Endothelial cell of umbilical vein (primary cell): ENCODE measurements around the gene SOX13. TPM values are rescaled to one million over a fixed set of nuclear protein-coding genes. Genes with fewer than 3 reads are reported as not detected.

Source experiments
- BruUV-seq: library from RNA; stranded (reverse); fragments of 400-500 nt; replicated peaks from 2 replicates; lab custom pipeline; 2021; lab: Mats Ljungman, UMichigan
- CTCF ChIA-PET: fragments of 300-600, 350-600 bp; sonication (Branson Sonifier 250); formaldehyde crosslinking; loops from one replicate; lab custom pipeline; 2021; ENCODE audit warnings: antibody characterized with exemption, inconsistent platforms; lab: Charles Lee
- POLR2A ChIA-PET: fragments of 300-600, 350-600 bp; sonication (Branson Sonifier 250); formaldehyde crosslinking; loops from one replicate; lab custom pipeline; 2021; ENCODE audit warnings: antibody characterized with exemption, inconsistent platforms; lab: Charles Lee
- DNase-seq: peaks from one replicate; pipeline ENCODE4 v3.0.0-alpha.2; 2011; ENCODE audit warnings: low read depth, low spot score
- FAIRE-seq: peaks from 2 replicates; lab custom pipeline; 2011; peaks lifted over from hg19 to GRCh38; lab: Jason Lieb, UNC
- H2AFZ ChIP-seq: 2 replicates; pipeline ENCODE4 v1.6.0; 2012; ENCODE audit warnings: low read depth, low read length, control low read depth, inconsistent platforms
- H3K27ac ChIP-seq: 2 replicates; pipeline ENCODE4 v1.5.1; 2011; ENCODE audit warnings: low read depth, mild to moderate bottlenecking, control low read depth, low read length, moderate library complexity; ENCODE audit not compliant: insufficient read depth
- H3K27me3 ChIP-seq, 2 experiments: 2 replicates each; pipeline versions ENCODE4 v1.6.0 to v1.6.1; 2011; ENCODE audit warnings: low read length in 2 of 2, mixed read lengths in 1 of 2; ENCODE audit not compliant: control insufficient read depth in 2 of 2, insufficient read depth in 2 of 2
- H3K36me3 ChIP-seq, 2 experiments: 2 replicates in 1 of 2; 3 replicates in 1 of 2; pipeline ENCODE4 v1.5.1; 2011; ENCODE audit warnings: low read length in 2 of 2, mild to moderate bottlenecking in 1 of 2, moderate library complexity in 1 of 2; ENCODE audit not compliant: control insufficient read depth in 2 of 2, insufficient read depth in 2 of 2; ENCODE audit errors: extremely low read depth in 1 of 2
- H3K4me1 ChIP-seq: 3 replicates; pipeline ENCODE4 v1.5.1; 2011; ENCODE audit warnings: mild to moderate bottlenecking, low read length; ENCODE audit not compliant: control insufficient read depth, insufficient read depth; ENCODE audit errors: extremely low read depth
- H3K4me2 ChIP-seq: 2 replicates; pipeline ENCODE4 v1.6.1; 2011; ENCODE audit warnings: low read length, control low read depth, mixed read lengths; ENCODE audit not compliant: insufficient read depth
- H3K4me3 ChIP-seq, 3 experiments: fragments of 200-600 bp in 1 of 3; sonication (generic), shearing (Covaris generic) in 1 of 3; replicated peaks in 1 of 3; 2 replicates each; pipeline ENCODE4 v1.5.1; 2011 to 2016; ENCODE audit warnings: control low read depth in 3 of 3, low read length in 3 of 3, mild to moderate bottlenecking in 2 of 3, inconsistent platforms in 1 of 3, low read depth in 1 of 3, moderate library complexity in 1 of 3; ENCODE audit not compliant: insufficient read depth in 1 of 3
- H3K79me2 ChIP-seq: 2 replicates; pipeline ENCODE4 v1.6.0; 2012; ENCODE audit warnings: low read length, inconsistent platforms; ENCODE audit not compliant: control insufficient read depth, insufficient read depth
- H3K9ac ChIP-seq: replicated peaks from 2 replicates; pipeline ENCODE3; 2011; ENCODE audit warnings: low read length, control low read depth; ENCODE audit not compliant: insufficient read depth; ENCODE audit errors: extremely low read depth
- H3K9me1 ChIP-seq: replicated peaks from 3 replicates; pipeline ENCODE4 v1.6.0; 2011; ENCODE audit warnings: mild to moderate bottlenecking, low read length; ENCODE audit not compliant: control insufficient read depth, insufficient read depth; ENCODE audit errors: extremely low read depth
- H3K9me3 ChIP-seq: replicated peaks from 2 replicates; pipeline ENCODE4 v1.5.1; 2012; ENCODE audit warnings: low read length, inconsistent platforms; ENCODE audit not compliant: control insufficient read depth, insufficient read depth
- H4K20me1 ChIP-seq: replicated peaks from 2 replicates; pipeline ENCODE3; 2011; ENCODE audit warnings: mild to moderate bottlenecking, low read length; ENCODE audit not compliant: control insufficient read depth, insufficient read depth; ENCODE audit errors: extremely low read depth
- EZH2 ChIP-seq: IDR thresholded peaks from 2 replicates; pipeline ENCODE4 v1.6.1; 2012; ENCODE audit warnings: borderline replicate concordance, low read depth, mild to moderate bottlenecking, moderate library complexity, low read length, inconsistent platforms; ENCODE audit not compliant: severe bottlenecking
- FOS ChIP-seq: IDR thresholded peaks from 2 replicates; pipeline ENCODE4 v1.6.1; 2011; ENCODE audit warnings: mild to moderate bottlenecking, low read length, moderate library complexity, borderline replicate concordance; ENCODE audit not compliant: insufficient read depth
- GATA2 ChIP-seq: IDR thresholded peaks from 2 replicates; pipeline ENCODE4 v1.7.0; 2011; ENCODE audit warnings: low read depth, mild to moderate bottlenecking, moderate library complexity, mixed read lengths, low read length; ENCODE audit not compliant: insufficient read length, insufficient read depth
- JUN ChIP-seq: IDR thresholded peaks from 2 replicates; pipeline ENCODE4 v1.6.1; 2011; ENCODE audit warnings: borderline replicate concordance, low read depth; ENCODE audit not compliant: insufficient read length, insufficient read depth
- MYC ChIP-seq: IDR thresholded peaks from one replicate; pipeline ENCODE4 v1.6.1; 2011; ENCODE audit warnings: mild to moderate bottlenecking, low read depth, low read length
- POLR2A ChIP-seq: IDR thresholded peaks from 2 replicates; pipeline ENCODE4 v1.6.1; 2012; ENCODE audit warnings: low read depth, mild to moderate bottlenecking, control low read depth, low read length
- POLR2AphosphoS5 ChIP-seq: IDR thresholded peaks from 2 replicates; pipeline ENCODE4 v1.6.1; 2012; ENCODE audit warnings: low read depth, mild to moderate bottlenecking, control low read depth, low read length, moderate library complexity; ENCODE audit not compliant: insufficient read depth
- dilution Hi-C: fragments of 300-500 bp; cut with MboI; formaldehyde crosslinking; loops from one replicate; pipeline ENCODE4 v1.15.0; 2019; ENCODE audit warnings: low sequenced_read_pairs; ENCODE audit not compliant: extremely low pct_ligation_motif_present
- intact Hi-C: fragments of 100-400 bp; cut with micrococcal nuclease; formaldehyde crosslinking; loops from one replicate; pipeline ENCODE4 v1.10.0; 2022
- polyA plus RNA-seq, 4 experiments: library from polyadenylated mRNA; depleted of rRNA in 3 of 4; stranded (reverse) in 3 of 4; unstranded in 1 of 4; fragments of >200 nt; gene quantifications; 2 replicates each; pipeline versions ENCODE4 v1.2.1 to v1.2.3, GENCODE V29; 2011 to 2012; ENCODE audit warnings: missing spikeins in 1 of 4
- total RNA-seq: library from RNA; stranded (reverse); gene quantifications from 2 replicates; pipeline ENCODE4 v1.2.3, GENCODE V29; 2021
- TF ChIP-seq, protein P1 (sequence below): IDR thresholded peaks from 2 replicates; pipeline ENCODE4 v1.6.1; 2011; ENCODE audit not compliant: insufficient read depth, insufficient read length
- TF ChIP-seq, protein P2 (sequence below), 2 donors: IDR thresholded peaks; 1 replicate in 1 of 2; 2 replicates in 1 of 2; pipeline ENCODE4 v1.5.1; 2011; ENCODE audit warnings: low read length in 2 of 2, mild to moderate bottlenecking in 2 of 2, moderate library complexity in 2 of 2, control low read depth in 1 of 2, inconsistent platforms in 1 of 2, low read depth in 1 of 2; ENCODE audit not compliant: insufficient read depth in 1 of 2; ENCODE audit errors: extremely low read depth in 1 of 2

Gene SOX13
- total and polyA plus RNA-seq, 2 donors (not counting 3 experiments of a cell fraction or from before 2014, with no cell fraction given), result 40.8 to 57.7 TPM

DNA sequence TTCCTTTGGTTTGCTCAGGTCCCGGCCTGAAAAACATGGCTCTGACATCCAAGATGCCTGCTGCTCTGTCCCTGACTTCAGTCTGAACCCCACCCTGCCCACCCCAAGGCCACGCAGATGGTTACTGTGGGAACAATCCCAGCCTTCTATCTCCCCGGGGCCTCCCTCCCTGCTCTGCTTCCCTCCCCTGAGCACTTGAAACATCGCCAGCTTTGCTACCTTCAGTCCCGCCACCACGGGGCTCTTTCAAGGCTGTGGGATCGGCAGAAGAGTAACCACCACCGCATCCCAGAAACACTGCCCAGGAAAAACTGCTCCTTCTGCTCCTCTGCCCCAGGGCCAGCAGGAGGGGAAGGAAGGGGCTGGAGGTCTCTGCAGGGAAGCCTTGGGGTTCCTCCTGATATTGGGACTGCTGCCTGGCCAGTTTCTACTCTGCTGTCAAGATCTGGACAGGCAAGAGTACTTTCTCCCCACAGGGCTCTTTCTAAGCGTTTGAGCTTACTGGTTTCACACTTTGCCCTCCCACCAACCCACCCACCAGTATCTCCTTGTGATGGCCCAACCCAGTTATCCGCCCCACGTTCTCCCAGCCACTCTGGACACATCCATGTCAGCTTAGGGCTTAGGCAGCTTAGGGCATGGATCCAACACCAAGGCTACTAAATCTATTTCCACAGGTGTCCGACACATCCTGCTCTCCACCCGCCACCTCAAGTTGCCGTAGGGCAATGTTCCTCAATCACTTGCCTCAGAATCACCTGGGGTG lies 70.5 kb downstream of the SOX13 start:
- Histone ChIP-seq H3K4me2 (no peak overlapping the region), H2AFZ (no peak overlapping the region), H3K4me3 (no peak overlapping the region), H3K79me2 (no peaks in the 10 kb centered on the region), H3K27me3 (no peaks in the 10 kb centered on the region), H3K9me1 (no peaks in the 10 kb centered on the region), H3K36me3 (peaks cover 0 to 3% of the 10 kb centered on the region in 2 experiments), H3K9ac (no peak overlapping the region), H4K20me1 (no peaks in the 10 kb centered on the region), H3K9me3 (no peaks in the 10 kb centered on the region), H3K4me1 (no peaks in the 10 kb centered on the region), H3K27ac (no peak overlapping the region)
- CTCF ChIA-PET, result interaction anchor here (0.6 to 1.9 kb wide), 2 partner anchors 13 to 272 kb away, joined by 3 to 5 read pairs; no protein-coding TSS in a partner anchor
- FAIRE-seq (no peak), DNase-seq (no peak)
- dilution Hi-C loops, result loop anchor here (25.0 kb wide), 1 partner anchor 281 kb away; the partner anchor contains the start of gene SNRPE
- intact Hi-C loops, result no loop called here
- POLR2A ChIA-PET, result no interaction called here
- no TSS peak for BruUV-seq
- TF ChIP-seq JUN (no peak), POLR2AphosphoS5 (no peak), FOS (no peak), POLR2A (no peak), GATA2 (no peak), EZH2 (no peak), MYC (no peak)
- TF ChIP-seq, protein P1, sequence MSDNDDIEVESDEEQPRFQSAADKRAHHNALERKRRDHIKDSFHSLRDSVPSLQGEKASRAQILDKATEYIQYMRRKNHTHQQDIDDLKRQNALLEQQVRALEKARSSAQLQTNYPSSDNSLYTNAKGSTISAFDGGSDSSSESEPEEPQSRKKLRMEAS, result no peak
- TF ChIP-seq, protein P2, sequence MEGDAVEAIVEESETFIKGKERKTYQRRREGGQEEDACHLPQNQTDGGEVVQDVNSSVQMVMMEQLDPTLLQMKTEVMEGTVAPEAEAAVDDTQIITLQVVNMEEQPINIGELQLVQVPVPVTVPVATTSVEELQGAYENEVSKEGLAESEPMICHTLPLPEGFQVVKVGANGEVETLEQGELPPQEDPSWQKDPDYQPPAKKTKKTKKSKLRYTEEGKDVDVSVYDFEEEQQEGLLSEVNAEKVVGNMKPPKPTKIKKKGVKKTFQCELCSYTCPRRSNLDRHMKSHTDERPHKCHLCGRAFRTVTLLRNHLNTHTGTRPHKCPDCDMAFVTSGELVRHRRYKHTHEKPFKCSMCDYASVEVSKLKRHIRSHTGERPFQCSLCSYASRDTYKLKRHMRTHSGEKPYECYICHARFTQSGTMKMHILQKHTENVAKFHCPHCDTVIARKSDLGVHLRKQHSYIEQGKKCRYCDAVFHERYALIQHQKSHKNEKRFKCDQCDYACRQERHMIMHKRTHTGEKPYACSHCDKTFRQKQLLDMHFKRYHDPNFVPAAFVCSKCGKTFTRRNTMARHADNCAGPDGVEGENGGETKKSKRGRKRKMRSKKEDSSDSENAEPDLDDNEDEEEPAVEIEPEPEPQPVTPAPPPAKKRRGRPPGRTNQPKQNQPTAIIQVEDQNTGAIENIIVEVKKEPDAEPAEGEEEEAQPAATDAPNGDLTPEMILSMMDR (IDR thresholded peaks at IDR 0.05; ENCODE audit: extremely low read depth in 1 of 2, insufficient read depth in 1 of 2, low read depth in 1 of 2, low read length in 2 of 2), result no peak
